ENCODE data around the gene ROS1.
"Not testable (repeated sequence)": the region's sequence is repeated elsewhere in the genome, so short reads cannot be mapped to it uniquely, and the experiment has no call there.

ROS1 gene

GRCh38 chr6:117263353-117263927, 162.3 kb downstream of the ROS1 start:
- H3K27ac ChIP-seq: no peak overlapping the region
- TF ChIP-seq CTCF (IDR thresholded peaks at IDR 0.05): no peak
- peaks cover 87% of the 10 kb centered on the region for H3K27me3 ChIP-seq

GRCh38 chr6:117262799-117263198, 162.9 kb downstream of the ROS1 start:
- no peak overlapping the region for H3K27ac ChIP-seq
- H3K36me3 ChIP-seq: no peaks in the 10 kb centered on the region
- no peaks in the 10 kb centered on the region for H3K9me3 ChIP-seq
- H3K27me3 ChIP-seq: peaks cover 80% of the 10 kb centered on the region
- no peak overlapping the region for H3K4me3 ChIP-seq (ENCODE audit: low read depth in 1 of 2, low read length in 1 of 2)
- no peaks in the 10 kb centered on the region for H3K4me1 ChIP-seq (ENCODE audit: control insufficient read depth in 1 of 2, insufficient read depth in 1 of 2, low read depth in 1 of 2, low read length in 1 of 2)
- no peak for TF ChIP-seq CTCF (IDR thresholded peaks at IDR 0.05)

More at GRCh38 chr6:117263353-117263927, 162.3 kb downstream of the ROS1 start:
- H3K36me3 ChIP-seq: no peaks in the 10 kb centered on the region
- H3K4me3 ChIP-seq (ENCODE audit: low read depth in 1 of 2, low read length in 1 of 2): no peak overlapping the region
- no peaks in the 10 kb centered on the region for H3K9me3 ChIP-seq
- no peaks in the 10 kb centered on the region for H3K4me1 ChIP-seq (ENCODE audit: control insufficient read depth in 1 of 2, insufficient read depth in 1 of 2, low read depth in 1 of 2, low read length in 1 of 2)

GRCh38 chr6:117253785-117254184, 172.0 kb downstream of the ROS1 start:
- H3K27me3 ChIP-seq: no peaks in the 10 kb centered on the region
- H3K4me1 ChIP-seq (ENCODE audit: control insufficient read depth in 1 of 2, insufficient read depth in 1 of 2, low read depth in 1 of 2, low read length in 1 of 2): no peaks in the 10 kb centered on the region
- H3K27ac ChIP-seq: no peak overlapping the region
- TF ChIP-seq CTCF (IDR thresholded peaks at IDR 0.05): no peak
- no peak overlapping the region for H3K4me3 ChIP-seq (ENCODE audit: low read depth in 1 of 2, low read length in 1 of 2)
- no peaks in the 10 kb centered on the region for H3K9me3 ChIP-seq
- H3K36me3 ChIP-seq: no peaks in the 10 kb centered on the region

- not testable (repeated sequence) for H3K27me3 ChIP-seq; H3K9me3 ChIP-seq; H3K36me3 ChIP-seq; H3K27ac ChIP-seq; H3K4me1 ChIP-seq (ENCODE audit: control insufficient read depth in 1 of 2, insufficient read depth in 1 of 2, low read depth in 1 of 2, low read length in 1 of 2); H3K4me3 ChIP-seq (ENCODE audit: low read depth in 1 of 2, low read length in 1 of 2)
Observed at GRCh38 chr6:117244979-117245378, 180.8 kb downstream of the ROS1 start.

GRCh38 chr6:117244571-117244970, 181.2 kb downstream of the ROS1 start:
- H3K4me1 ChIP-seq (ENCODE audit: control insufficient read depth in 1 of 2, insufficient read depth in 1 of 2, low read depth in 1 of 2, low read length in 1 of 2): not testable (repeated sequence)

More at GRCh38 chr6:117244571-117244970, 181.2 kb downstream of the ROS1 start:
- not testable (repeated sequence) for H3K36me3 ChIP-seq; H3K27ac ChIP-seq; H3K27me3 ChIP-seq; H3K4me3 ChIP-seq (ENCODE audit: low read depth in 1 of 2, low read length in 1 of 2); H3K9me3 ChIP-seq

All from neutrophil (primary cell).